NK-92 (cell line): ENCODE results near the gene OXNAD1.

Experiments used
- DNase-seq: peaks from one replicate; lab custom pipeline; 2025; ENCODE audit not compliant: unreplicated experiment; lab: John Stamatoyannopoulos, UW

OXNAD1 gene

GRCh38 chr3:16264708-16265454, at the start of gene OXNAD1, which contains the start of gene DPH3:
Gene OXNAD1, plus strand, starts transcription at chr3:16265212. Its CDS starts 5,741 bp downstream, at chr3:16270953.
Gene DPH3, minus strand, starts transcription at chr3:16264943. Its CDS starts 67 bp downstream, at chr3:16264876.
- peak; percentile 92 for DNase-seq

GRCh38 chr3:16216373-16216935, 48.6 kb upstream of the OXNAD1 start:
- no peak for DNase-seq

GRCh38 chr3:16219777-16220176, 45.2 kb upstream of the OXNAD1 start:
- no peak for DNase-seq

GRCh38 chr3:16221990-16222389, 43.0 kb upstream of the OXNAD1 start:
- DNase-seq = no peak

GRCh38 chr3:16222547-16222946, 42.5 kb upstream of the OXNAD1 start:
- no peak for DNase-seq

GRCh38 chr3:16224325-16224724, 40.7 kb upstream of the OXNAD1 start:
- DNase-seq = no peak

- no peak for DNase-seq
Observed at GRCh38 chr3:16227566-16227965, 37.4 kb upstream of the OXNAD1 start.

GRCh38 chr3:16229681-16230080, 35.3 kb upstream of the OXNAD1 start:
- DNase-seq = no peak

- DNase-seq = no peak
Observed at GRCh38 chr3:16231983-16232382, 33.0 kb upstream of the OXNAD1 start.

- DNase-seq = no peak
Observed at GRCh38 chr3:16233806-16234205, 31.2 kb upstream of the OXNAD1 start.

- DNase-seq = no peak
Observed at GRCh38 chr3:16234281-16234680, 30.7 kb upstream of the OXNAD1 start.

- no peak for DNase-seq
Observed at GRCh38 chr3:16236030-16236639, 28.9 kb upstream of the OXNAD1 start.

GRCh38 chr3:16236856-16237393, 28.1 kb upstream of the OXNAD1 start:
- DNase-seq = no peak

GRCh38 chr3:16239086-16239770, 25.8 kb upstream of the OXNAD1 start:
- no peak for DNase-seq

GRCh38 chr3:16239780-16240179, 25.2 kb upstream of the OXNAD1 start:
- no peak for DNase-seq

- DNase-seq = no peak
Observed at GRCh38 chr3:16240229-16241023, 24.6 kb upstream of the OXNAD1 start.

GRCh38 chr3:16241225-16241624, 23.8 kb upstream of the OXNAD1 start:
- DNase-seq = no peak

GRCh38 chr3:16242177-16242576, 22.8 kb upstream of the OXNAD1 start:
- no peak for DNase-seq

- no peak for DNase-seq
Observed at GRCh38 chr3:16243706-16244490, 21.1 kb upstream of the OXNAD1 start.

GRCh38 chr3:16245609-16246008, 19.4 kb upstream of the OXNAD1 start:
- DNase-seq = no peak
